Measurements from ENCODE around the gene FUT6. TPM values are rescaled to one million over a fixed set of nuclear protein-coding genes. Genes with fewer than 3 reads are reported as not detected.
A peak's percentile ranks its signal among the peaks of the same experiment; 100 is the strongest.

The FUT6 gene
- total RNA-seq, 1 experiment from 2014 or later = not detected

GRCh38 chr19:5827891-5828660, 11.4 kb downstream of the FUT6 start:
- in situ Hi-C loops (cut with HindIII; ENCODE audit: low pct_unique_long_range_greater_than_20kb, low sequenced_read_pairs) = no loop called here
- peak overlapping the region; percentile 80 for H3K27ac ChIP-seq (ENCODE audit: low read length)
- intact Hi-C loops (cut with micrococcal nuclease; ENCODE audit: unreplicated experiment) = no loop called here
- peak; percentile 83 for ATAC-seq
- CTCF ChIA-PET = interaction anchor here (0.6 to 1.4 kb wide), 2 partner anchors 24 to 65 kb away, joined by 3 to 5 read pairs; no protein-coding TSS in a partner anchor
- H3K4me1 ChIP-seq (ENCODE audit: control insufficient read depth, insufficient read depth, low read length) = peaks cover 8% of the 10 kb centered on the region
- no peaks in the 10 kb centered on the region for H3K36me3 ChIP-seq (ENCODE audit: control insufficient read depth, insufficient read depth, low read length)
- TF ChIP-seq CTCF (IDR thresholded peaks at IDR 0.05) (no peak), POLR2AphosphoS5 (IDR thresholded peaks at IDR 0.05; ENCODE audit: low read depth, low read length) (peak; percentile 99), TCF7L2 (IDR thresholded peaks at IDR 0.05; ENCODE audit: low read depth, low read length) (no peak), SIN3A (IDR thresholded peaks at IDR 0.05; ENCODE audit: borderline replicate concordance, insufficient read depth, low read depth, low read length) (peak; percentile 69; the same call in 1 of the 2 replicates), REST (IDR thresholded peaks at IDR 0.05; ENCODE audit: insufficient read depth in 1 of 2, low read depth in 2 of 2, low read length in 1 of 2) (no peak)
- H3K9me3 ChIP-seq (ENCODE audit: control insufficient read depth, insufficient read depth, low read depth, low read length) = no peaks in the 10 kb centered on the region
- POLR2A ChIA-PET = no interaction called here
- no TSS peak for BruUV-seq (replicated peaks)
- H3K27me3 ChIP-seq (ENCODE audit: control insufficient read depth, insufficient read depth, low read length) = no peaks in the 10 kb centered on the region
- DNase-seq (ENCODE audit: low read depth, low spot score) = peak; percentile 67
- H3K4me3 ChIP-seq (ENCODE audit: low read depth in 2 of 2, low read length in 2 of 2) = peak overlapping the region; percentile 55 to 86

GRCh38 chr19:5827342-5827890, 12.1 kb downstream of the FUT6 start:
- H3K27ac ChIP-seq (ENCODE audit: low read length) = peak overlapping the region; percentile 59; the same call in 1 of the 2 replicates
- H3K4me3 ChIP-seq (ENCODE audit: low read depth in 2 of 2, low read length in 2 of 2) = peak overlapping the region; percentile 50 to 55
- in situ Hi-C loops (cut with HindIII; ENCODE audit: low pct_unique_long_range_greater_than_20kb, low sequenced_read_pairs) = no loop called here

More at GRCh38 chr19:5827342-5827890, 12.1 kb downstream of the FUT6 start:
- no peak for ATAC-seq
- no peaks in the 10 kb centered on the region for H3K9me3 ChIP-seq (ENCODE audit: control insufficient read depth, insufficient read depth, low read depth, low read length)
- no peaks in the 10 kb centered on the region for H3K36me3 ChIP-seq (ENCODE audit: control insufficient read depth, insufficient read depth, low read length)
- CTCF ChIA-PET = interaction anchor here (0.6 to 1.4 kb wide), 2 partner anchors 23 to 66 kb away, joined by 3 to 5 read pairs; no protein-coding TSS in a partner anchor
- no peak for DNase-seq (ENCODE audit: low read depth, low spot score)
- peaks cover 8% of the 10 kb centered on the region for H3K4me1 ChIP-seq (ENCODE audit: control insufficient read depth, insufficient read depth, low read length)
- no TSS peak for BruUV-seq (replicated peaks)
- H3K27me3 ChIP-seq (ENCODE audit: control insufficient read depth, insufficient read depth, low read length) = no peaks in the 10 kb centered on the region
- POLR2A ChIA-PET = no interaction called here
- TF ChIP-seq REST (IDR thresholded peaks at IDR 0.05; ENCODE audit: insufficient read depth in 1 of 2, low read depth in 2 of 2, low read length in 1 of 2) (no peak), CTCF (IDR thresholded peaks at IDR 0.05) (no peak), TCF7L2 (IDR thresholded peaks at IDR 0.05; ENCODE audit: low read depth, low read length) (no peak), POLR2AphosphoS5 (IDR thresholded peaks at IDR 0.05; ENCODE audit: low read depth, low read length) (no peak), SIN3A (IDR thresholded peaks at IDR 0.05; ENCODE audit: borderline replicate concordance, insufficient read depth, low read depth, low read length) (no peak)
- intact Hi-C loops (cut with micrococcal nuclease; ENCODE audit: unreplicated experiment) = no loop called here
